ENCODE results near the gene PAK5. TPM values are rescaled to one million over a fixed set of nuclear protein-coding genes. Genes with fewer than 3 reads are reported as not detected.
A peak's percentile ranks its signal among the peaks of the same experiment; 100 is the strongest.

Gene PAK5
- total and polyA plus RNA-seq, 2 donors (not counting 1 experiment from before 2014, with no cell fraction given), result not detected

DNA sequence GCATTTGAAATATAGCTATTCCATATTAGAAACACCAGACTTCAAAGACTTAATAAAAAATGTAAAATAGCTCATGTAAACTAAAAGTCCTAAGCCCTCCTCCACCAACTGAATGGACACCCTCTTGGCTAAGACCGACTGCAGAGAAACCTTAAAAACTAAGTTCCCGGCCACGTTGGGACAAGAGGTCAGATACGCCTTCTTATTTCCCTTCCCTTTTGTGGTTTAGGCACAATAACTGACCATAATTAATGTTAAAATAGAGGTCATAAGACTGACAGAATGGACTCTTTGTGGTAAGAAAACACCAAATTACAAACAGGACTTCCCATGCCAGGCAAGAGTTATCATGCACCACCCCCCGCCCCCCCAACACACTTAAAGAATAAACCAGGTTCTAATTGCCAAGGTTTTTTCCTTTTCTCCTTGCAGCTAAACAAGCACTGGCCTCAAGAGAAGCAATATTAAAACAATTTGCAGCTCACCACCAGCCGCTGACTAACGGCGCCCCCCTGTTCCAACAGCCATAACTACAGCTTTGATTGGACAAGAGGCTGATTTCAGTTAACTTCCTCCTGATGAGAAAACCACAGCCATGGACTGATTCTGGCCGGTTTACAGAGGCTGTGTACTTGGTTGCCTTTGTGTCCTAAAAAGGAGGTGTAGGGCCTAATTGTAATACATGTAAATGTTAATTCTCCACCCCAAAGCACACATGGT lies 335.2 kb downstream of the PAK5 start:
- Histone ChIP-seq H2AFZ (ENCODE audit: low read length) (no peak overlapping the region), H3K4me2 (ENCODE audit: extremely low read depth, insufficient read depth, low read length) (no peak overlapping the region), H3K4me1 (ENCODE audit: control insufficient read depth, extremely low read depth, insufficient read depth, low read length) (no peaks in the 10 kb centered on the region), H3K4me3 (replicated peaks in 1 of 4; ENCODE audit: control extremely low read depth in 1 of 4, insufficient read depth in 1 of 4, low read depth in 3 of 4, low read length in 4 of 4) (no peak overlapping the region), H3K9me3 (ENCODE audit: control insufficient read depth, insufficient read depth, low read depth, low read length) (no peaks in the 10 kb centered on the region), H3K79me2 (ENCODE audit: control insufficient read depth, insufficient read depth, low read length) (no peaks in the 10 kb centered on the region), H3K9ac (ENCODE audit: insufficient read depth, low read length) (no peak overlapping the region), H3K27me3 (ENCODE audit: control insufficient read depth, insufficient read depth, low read length) (peaks cover 20% of the 10 kb centered on the region), H3K36me3 (ENCODE audit: control insufficient read depth, insufficient read depth, low read length) (no peaks in the 10 kb centered on the region), H3K27ac (ENCODE audit: insufficient read depth, low read length) (no peak overlapping the region), H4K20me1 (ENCODE audit: control insufficient read depth, extremely low read depth, insufficient read depth, low read length) (no peaks in the 10 kb centered on the region)
- TF ChIP-seq, protein P1, sequence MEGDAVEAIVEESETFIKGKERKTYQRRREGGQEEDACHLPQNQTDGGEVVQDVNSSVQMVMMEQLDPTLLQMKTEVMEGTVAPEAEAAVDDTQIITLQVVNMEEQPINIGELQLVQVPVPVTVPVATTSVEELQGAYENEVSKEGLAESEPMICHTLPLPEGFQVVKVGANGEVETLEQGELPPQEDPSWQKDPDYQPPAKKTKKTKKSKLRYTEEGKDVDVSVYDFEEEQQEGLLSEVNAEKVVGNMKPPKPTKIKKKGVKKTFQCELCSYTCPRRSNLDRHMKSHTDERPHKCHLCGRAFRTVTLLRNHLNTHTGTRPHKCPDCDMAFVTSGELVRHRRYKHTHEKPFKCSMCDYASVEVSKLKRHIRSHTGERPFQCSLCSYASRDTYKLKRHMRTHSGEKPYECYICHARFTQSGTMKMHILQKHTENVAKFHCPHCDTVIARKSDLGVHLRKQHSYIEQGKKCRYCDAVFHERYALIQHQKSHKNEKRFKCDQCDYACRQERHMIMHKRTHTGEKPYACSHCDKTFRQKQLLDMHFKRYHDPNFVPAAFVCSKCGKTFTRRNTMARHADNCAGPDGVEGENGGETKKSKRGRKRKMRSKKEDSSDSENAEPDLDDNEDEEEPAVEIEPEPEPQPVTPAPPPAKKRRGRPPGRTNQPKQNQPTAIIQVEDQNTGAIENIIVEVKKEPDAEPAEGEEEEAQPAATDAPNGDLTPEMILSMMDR (conservative IDR thresholded peaks at IDR 0.05 in 1 of 2, IDR thresholded peaks at IDR 0.05 in 1 of 2; ENCODE audit: low read depth in 1 of 2, low read length in 2 of 2), result peak in 1 of 2 donors; percentile 19
- TF ChIP-seq EZH2 (IDR thresholded peaks at IDR 0.05; ENCODE audit: low read length, missing control alignments), result no peak
- peak; percentile 63 to 69 for DNase-seq (ENCODE audit: low read depth in 2 of 2)

DNA sequence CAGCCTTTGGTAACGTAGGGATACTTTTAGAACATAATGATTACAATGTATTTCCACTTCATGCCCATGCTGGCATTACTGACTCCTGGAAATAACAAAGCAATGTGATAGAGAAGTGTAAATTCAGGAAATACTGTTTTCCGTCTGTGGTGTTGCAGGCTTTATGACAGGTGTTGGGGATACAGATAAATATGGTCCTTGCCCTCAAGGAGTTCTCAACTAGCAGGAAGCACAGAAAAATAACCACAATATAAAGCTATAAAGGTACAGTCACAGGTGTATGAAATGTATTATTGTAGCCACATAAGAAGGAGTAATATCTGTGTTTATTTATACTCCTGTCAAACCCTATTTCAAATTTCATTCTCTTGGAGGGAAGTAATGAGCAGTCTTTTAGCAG lies 337.4 kb downstream of the PAK5 start:
- Histone ChIP-seq H3K27me3 (ENCODE audit: control insufficient read depth, insufficient read depth, low read length) (no peaks in the 10 kb centered on the region), H3K27ac (ENCODE audit: insufficient read depth, low read length) (no peak overlapping the region), H3K4me2 (ENCODE audit: extremely low read depth, insufficient read depth, low read length) (no peak overlapping the region), H3K9me3 (ENCODE audit: control insufficient read depth, insufficient read depth, low read depth, low read length) (no peaks in the 10 kb centered on the region), H3K4me1 (ENCODE audit: control insufficient read depth, extremely low read depth, insufficient read depth, low read length) (no peaks in the 10 kb centered on the region), H4K20me1 (ENCODE audit: control insufficient read depth, extremely low read depth, insufficient read depth, low read length) (no peaks in the 10 kb centered on the region), H2AFZ (ENCODE audit: low read length) (no peak overlapping the region), H3K79me2 (ENCODE audit: control insufficient read depth, insufficient read depth, low read length) (no peaks in the 10 kb centered on the region), H3K4me3 (replicated peaks in 1 of 4; ENCODE audit: control extremely low read depth in 1 of 4, insufficient read depth in 1 of 4, low read depth in 3 of 4, low read length in 4 of 4) (no peak overlapping the region), H3K36me3 (ENCODE audit: control insufficient read depth, insufficient read depth, low read length) (no peaks in the 10 kb centered on the region), H3K9ac (ENCODE audit: insufficient read depth, low read length) (no peak overlapping the region)
- no peak for DNase-seq (ENCODE audit: low read depth in 2 of 2)
- TF ChIP-seq EZH2 (IDR thresholded peaks at IDR 0.05; ENCODE audit: low read length, missing control alignments), result no peak
- TF ChIP-seq, protein P1 (conservative IDR thresholded peaks at IDR 0.05 in 1 of 2, IDR thresholded peaks at IDR 0.05 in 1 of 2; ENCODE audit: low read depth in 1 of 2, low read length in 2 of 2), result no peak

DNA sequence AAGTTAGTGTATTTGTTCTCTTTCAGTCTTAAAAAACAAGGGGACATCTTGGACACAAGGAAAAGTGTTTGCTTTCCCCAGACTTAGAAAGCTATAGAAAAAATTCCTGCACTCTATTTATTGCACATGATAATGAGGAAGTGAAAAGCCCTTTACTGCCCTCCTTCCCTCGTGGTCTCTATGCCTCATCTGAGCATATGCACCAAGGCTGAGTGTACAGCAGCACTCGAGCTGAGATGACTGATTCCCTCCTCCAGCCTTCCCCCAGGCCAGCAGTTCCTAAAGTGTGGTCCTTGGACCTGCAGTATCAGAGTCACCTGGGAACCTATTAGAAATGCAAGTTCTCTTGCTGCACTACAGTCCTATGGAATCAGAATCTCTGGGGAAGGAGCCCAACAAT lies 338.8 kb downstream of the PAK5 start:
- TF ChIP-seq EZH2 (IDR thresholded peaks at IDR 0.05; ENCODE audit: low read length, missing control alignments), result no peak
- TF ChIP-seq, protein P1 (conservative IDR thresholded peaks at IDR 0.05 in 1 of 2, IDR thresholded peaks at IDR 0.05 in 1 of 2; ENCODE audit: low read depth in 1 of 2, low read length in 2 of 2), result no peak
- H4K20me1 ChIP-seq (ENCODE audit: control insufficient read depth, extremely low read depth, insufficient read depth, low read length), result no peaks in the 10 kb centered on the region

More for the DNA sequence above, 338.8 kb downstream of the PAK5 start:
- Histone ChIP-seq H3K4me1 (ENCODE audit: control insufficient read depth, extremely low read depth, insufficient read depth, low read length) (no peaks in the 10 kb centered on the region), H2AFZ (ENCODE audit: low read length) (no peak overlapping the region), H3K4me3 (replicated peaks in 1 of 4; ENCODE audit: control extremely low read depth in 1 of 4, insufficient read depth in 1 of 4, low read depth in 3 of 4, low read length in 4 of 4) (no peak overlapping the region), H3K27me3 (ENCODE audit: control insufficient read depth, insufficient read depth, low read length) (no peaks in the 10 kb centered on the region), H3K79me2 (ENCODE audit: control insufficient read depth, insufficient read depth, low read length) (no peaks in the 10 kb centered on the region), H3K27ac (ENCODE audit: insufficient read depth, low read length) (no peak overlapping the region), H3K4me2 (ENCODE audit: extremely low read depth, insufficient read depth, low read length) (no peak overlapping the region), H3K9me3 (ENCODE audit: control insufficient read depth, insufficient read depth, low read depth, low read length) (no peaks in the 10 kb centered on the region), H3K9ac (ENCODE audit: insufficient read depth, low read length) (no peak overlapping the region), H3K36me3 (ENCODE audit: control insufficient read depth, insufficient read depth, low read length) (no peaks in the 10 kb centered on the region)
- DNase-seq (ENCODE audit: low read depth in 2 of 2), result no peak
